SK-N-SH (cell line): ENCODE data around the gene SLC24A5. TPM values are rescaled to one million over a fixed set of nuclear protein-coding genes. Genes with fewer than 3 reads are reported as not detected.

ENCODE experiments used
- CTCF ChIA-PET: fragments of 300-600, 350-600 bp; formaldehyde crosslinking; extraction: SDS; loops from one replicate; lab custom pipeline; 2021; lab: Yijun Ruan, JAX
- POLR2A ChIA-PET: fragments of 350-600 bp; sonication (Branson Sonifier 250); formaldehyde crosslinking; extraction: SDS; loops from one replicate; lab custom pipeline; 2020; ENCODE audit warnings: antibody characterized with exemption, inconsistent platforms; lab: Yijun Ruan, JAX
- DNase-seq: peaks from one replicate; pipeline ENCODE4 v3.0.0; 2012
- H2AFZ ChIP-seq: fragments of 200-600 bp; sonication (generic); 2 replicates; pipeline ENCODE4 v1.8.1; 2016; ENCODE audit warnings: antibody characterized with exemption, mild to moderate bottlenecking, low read depth
- H3F3A ChIP-seq: fragments of 200-600 bp; sonication (generic); replicated peaks from 2 replicates; pipeline ENCODE3; 2016; ENCODE audit warnings: antibody characterized with exemption, mild to moderate bottlenecking; ENCODE audit not compliant: insufficient read depth
- H3K27ac ChIP-seq, 2 experiments: fragments of 200-500 bp in 1 of 2; fragments of 200-600 bp in 1 of 2; sonication (Bioruptor generic) in 1 of 2; sonication (generic), shearing (Covaris generic) in 1 of 2; 2 replicates each; pipeline versions ENCODE4 v1.5.1 to v1.6.1; 2014 to 2016; ENCODE audit warnings: low read depth in 2 of 2, inconsistent platforms in 1 of 2, low read length in 1 of 2, mild to moderate bottlenecking in 1 of 2, mixed read lengths in 1 of 2
- H3K27me3 ChIP-seq: fragments of 200-600 bp; sonication (generic), shearing (Covaris generic); 2 replicates; pipeline ENCODE4 v1.6.1; 2016; ENCODE audit warnings: mixed run types; ENCODE audit not compliant: insufficient read depth
- H3K36me3 ChIP-seq, 2 experiments: fragments of 200-500 bp in 1 of 2; fragments of 200-600 bp in 1 of 2; sonication (Bioruptor generic) in 1 of 2; sonication (generic) in 1 of 2; replicated peaks in 1 of 2; 2 replicates each; pipeline versions ENCODE3 to v1.5.1; 2014 to 2016; ENCODE audit warnings: low read length in 1 of 2, mild to moderate bottlenecking in 1 of 2; ENCODE audit not compliant: insufficient read depth in 2 of 2, control insufficient read depth in 1 of 2
- H3K4me1 ChIP-seq, 2 experiments: fragments of 200-500 bp in 1 of 2; fragments of 200-600 bp in 1 of 2; sonication (Bioruptor generic) in 1 of 2; sonication (generic), shearing (Covaris generic) in 1 of 2; 2 replicates each; pipeline versions ENCODE4 v1.5.1 to v1.6.1; 2014 to 2016; ENCODE audit warnings: low read depth in 1 of 2, low read length in 1 of 2, mixed run types in 1 of 2; ENCODE audit not compliant: insufficient read depth in 2 of 2, control insufficient read depth in 1 of 2
- H3K4me2 ChIP-seq: fragments of 200-600 bp; sonication (generic), shearing (Covaris generic); 2 replicates; pipeline ENCODE4 v1.6.1; 2017; ENCODE audit warnings: mixed run types
- H3K4me3 ChIP-seq, 2 experiments: fragments of 200-500 bp in 1 of 2; fragments of 200-600 bp in 1 of 2; sonication (Bioruptor generic) in 1 of 2; sonication (generic), shearing (Covaris generic) in 1 of 2; 2 replicates each; pipeline versions ENCODE4 v1.5.1 to v1.8.1; 2014 to 2016; ENCODE audit warnings: low read depth in 2 of 2, inconsistent platforms in 1 of 2, low read length in 1 of 2, mild to moderate bottlenecking in 1 of 2, mixed read lengths in 1 of 2, moderate library complexity in 1 of 2
- H3K79me2 ChIP-seq: fragments of 200-600 bp; sonication (generic); 2 replicates; pipeline ENCODE4 v1.8.1; 2017; ENCODE audit warnings: mild to moderate bottlenecking; ENCODE audit not compliant: insufficient read depth
- H3K9ac ChIP-seq: fragments of 200-600 bp; sonication (generic); 2 replicates; pipeline ENCODE4 v1.6.1; 2017; ENCODE audit warnings: mixed run types
- H3K9me2 ChIP-seq: fragments of 200-600 bp; sonication (generic); 2 replicates; pipeline ENCODE4 v1.6.1; 2017; ENCODE audit warnings: mixed run types
- H3K9me3 ChIP-seq: fragments of 200-600 bp; sonication (generic); 2 replicates; pipeline ENCODE4 v1.6.1; 2017; ENCODE audit warnings: mixed run types, mild to moderate bottlenecking, moderate library complexity
- H4K20me1 ChIP-seq: fragments of 200-600 bp; sonication (generic); 2 replicates; pipeline ENCODE4 v1.6.1; 2017; ENCODE audit warnings: mild to moderate bottlenecking, mixed run types; ENCODE audit not compliant: insufficient read depth
- CHD2 ChIP-seq: fragments of 150-350 bp; IDR thresholded peaks from 2 replicates; pipeline ENCODE4 v1.6.1; 2018; ENCODE audit warnings: low read length; ENCODE audit not compliant: partially characterized antibody
- CTCF ChIP-seq: fragments of 200-600 bp; sonication (generic); IDR thresholded peaks from 2 replicates; pipeline ENCODE4 v1.6.1; 2017; ENCODE audit warnings: antibody characterized with exemption, mild to moderate bottlenecking, moderate library complexity
- ELF1 ChIP-seq: IDR thresholded peaks from 2 replicates; pipeline ENCODE4 v1.4.0; 2012
- EP300 ChIP-seq, 2 experiments: IDR thresholded peaks; 2 replicates each; pipeline versions ENCODE4 v1.4.0 to v1.6.1; 2012; ENCODE audit warnings: borderline replicate concordance in 1 of 2, low read depth in 1 of 2, low read length in 1 of 2
- FOXJ3 ChIP-seq: sonication (generic); formaldehyde crosslinking; IDR thresholded peaks from 2 replicates; pipeline ENCODE4 v1.5.1; 2020; ENCODE audit warnings: mild to moderate bottlenecking, missing genetic modification reagents
- IRF3 ChIP-seq: fragments of 150-350 bp; IDR thresholded peaks from 2 replicates; pipeline ENCODE4 v1.6.1; 2016; ENCODE audit warnings: mild to moderate bottlenecking, low read depth, low read length
- JUND ChIP-seq: IDR thresholded peaks from 2 replicates; pipeline ENCODE4 v1.4.0; 2012
- MEF2A ChIP-seq: IDR thresholded peaks from 2 replicates; pipeline ENCODE4 v1.4.0; 2012; ENCODE audit warnings: low read depth, borderline replicate concordance
- MXI1 ChIP-seq: IDR thresholded peaks from 2 replicates; pipeline ENCODE4 v1.6.1; 2012; ENCODE audit warnings: mild to moderate bottlenecking, low read depth, low read length, improper control_type of control experiment
- POLR2AphosphoS5 ChIP-seq: IDR thresholded peaks from 2 replicates; pipeline ENCODE4 v1.6.1; 2012; ENCODE audit warnings: low read depth, low read length
- RAD21 ChIP-seq: IDR thresholded peaks from 2 replicates; pipeline ENCODE4 v1.6.1; 2012; ENCODE audit warnings: mild to moderate bottlenecking, low read length
- RCOR1 ChIP-seq: fragments of 150-350 bp; IDR thresholded peaks from 2 replicates; pipeline ENCODE4 v1.6.1; 2017; ENCODE audit warnings: antibody characterized with exemption, low read length
- RXRA ChIP-seq: IDR thresholded peaks from 2 replicates; pipeline ENCODE4 v1.4.0; 2012; ENCODE audit warnings: low read depth, mild to moderate bottlenecking, borderline replicate concordance
- SIN3A ChIP-seq: IDR thresholded peaks from 2 replicates; pipeline ENCODE4 v1.6.1; 2012; ENCODE audit warnings: low read depth, mild to moderate bottlenecking, low read length, moderate library complexity, borderline replicate concordance
- SMC3 ChIP-seq: IDR thresholded peaks from 2 replicates; pipeline ENCODE4 v1.6.1; 2012; ENCODE audit warnings: low read depth, low read length, improper control_type of control experiment
- TAF1 ChIP-seq: IDR thresholded peaks from 2 replicates; pipeline ENCODE4 v1.6.1; 2012; ENCODE audit warnings: low read depth, mild to moderate bottlenecking, low read length, moderate library complexity, borderline replicate concordance
- YY1 ChIP-seq: IDR thresholded peaks from 2 replicates; pipeline ENCODE4 v1.4.0; 2012; ENCODE audit warnings: low read depth, mild to moderate bottlenecking
- WGBS: methylation state at CpG from one replicate; pipeline ENCODE4 v1.1.6; 2017; ENCODE audit warnings: low lambda C conversion rate; 5-methylcytosine and 5-hydroxymethylcytosine counted together
- polyA plus RNA-seq, 3 experiments: library from polyadenylated mRNA; depleted of rRNA; stranded (reverse); fragments of >200 nt; gene quantifications; 2 replicates each; pipeline ENCODE4 v1.2.3, GENCODE V29; 2012

SLC24A5 gene
- polyA plus RNA-seq, 1 of the 3 experiments (the other 2 are of a cell fraction) = not detected

DNA sequence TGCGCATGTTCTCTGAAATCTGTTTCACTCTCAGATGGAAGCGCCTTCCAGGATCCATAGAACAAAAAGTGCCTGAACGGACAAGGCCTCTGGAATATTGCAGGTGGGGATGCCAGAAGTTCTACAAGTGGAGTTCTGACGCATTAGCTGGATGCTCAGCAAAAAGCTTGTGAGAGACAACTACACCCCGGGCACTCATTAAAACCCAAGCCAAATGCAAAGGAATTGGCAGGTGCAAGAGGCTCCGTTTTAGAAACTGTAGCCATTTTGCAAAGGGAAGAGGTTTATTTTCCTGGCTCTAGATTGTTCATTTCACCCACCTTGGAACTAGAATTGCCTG lies 35.2 kb upstream of the SLC24A5 start (continued):
- TF ChIP-seq IRF3 (no peak), CTCF (no peak), YY1 (no peak), JUND (no peak)

DNA sequence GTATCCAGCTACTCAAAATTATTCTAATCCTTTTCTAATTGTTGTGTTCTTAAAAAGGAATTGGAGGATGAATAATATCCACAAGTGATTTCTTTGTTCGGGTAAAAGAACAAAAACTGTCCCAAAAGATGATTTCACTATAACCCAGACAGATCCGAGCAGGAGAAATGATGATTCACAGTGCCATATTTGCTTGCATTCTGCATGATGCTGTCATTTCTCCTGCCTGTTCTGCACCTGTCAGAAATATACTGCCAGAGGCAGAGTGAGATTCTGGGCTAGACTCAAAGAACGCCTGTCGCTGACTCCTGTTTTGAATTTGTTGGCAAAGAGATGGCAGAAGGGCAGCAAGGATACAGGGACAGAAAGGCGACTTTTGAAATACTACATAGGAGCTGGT lies 34.7 kb upstream of the SLC24A5 start:
- Histone ChIP-seq H3K4me1 (peaks cover 0 to 17% of the 10 kb centered on the region in 2 experiments; a peak in 1 of 4 replicates), H3K9me2 (no peaks in the 10 kb centered on the region), H3K27me3 (no peaks in the 10 kb centered on the region; the same call in 1 of the 2 replicates), H3K27ac (peak overlapping the region in 1 of 2 experiments; percentile 39; a peak in 1 of 4 replicates)
- WGBS = 30% methylated on average over 5 of the region's 5 CpGs
- peak; percentile 44; the same call in 1 of the 2 replicates for TF ChIP-seq RCOR1
- peak in 1 of 2 experiments; percentile 76; a peak in 2 of 4 replicates for TF ChIP-seq EP300 (IDR thresholded peaks at IDR 0.05; ENCODE audit: borderline replicate concordance in 1 of 2, low read depth in 1 of 2, low read length in 1 of 2)
- no peak for TF ChIP-seq RXRA
- peak; percentile 50 for TF ChIP-seq CHD2
- TF ChIP-seq RAD21 = no peak
- 0 out of 2 replicates have a peak, but pooled peaks have one; percentile 39 for TF ChIP-seq MXI1
- TF ChIP-seq FOXJ3 (CRISPR knock-in tag) = no peak
- no peak for TF ChIP-seq MEF2A
- TF ChIP-seq, all 33 proteins: peak for 4
- POLR2A ChIA-PET = no interaction called here
- Histone ChIP-seq H3K79me2 (no peaks in the 10 kb centered on the region; the same call in 1 of the 2 replicates), H2AFZ (no peak overlapping the region), H3K9me3 (no peaks in the 10 kb centered on the region), H3K36me3 (no peaks in the 10 kb centered on the region), H4K20me1 (no peaks in the 10 kb centered on the region), H3K9ac (no peak overlapping the region), H3K4me2 (no peak overlapping the region), H3K4me3 (no peak overlapping the region), H3F3A (no peaks in the 10 kb centered on the region)
- peak; percentile 21 for DNase-seq
- CTCF ChIA-PET = interaction anchor here (0.7 to 3.1 kb wide), 13 partner anchors 16 to 895 kb away, joined by 3 to 29 read pairs (median 4); no protein-coding TSS in a partner anchor

- no peak overlapping the region for H3K4me3 ChIP-seq
- ChIA-PET CTCF (interaction anchor here (0.7 to 2.3 kb wide), 4 partner anchors 27 to 164 kb away, joined by 3 to 6 read pairs (median 3); no protein-coding TSS in a partner anchor), POLR2A (no interaction called here)
- no peak overlapping the region for H3K9ac ChIP-seq
- no peaks in the 10 kb centered on the region for H4K20me1 ChIP-seq
- H3K27me3 ChIP-seq = no peaks in the 10 kb centered on the region; the same call in 1 of the 2 replicates
- DNase-seq = no peak
- H3K9me3 ChIP-seq = no peaks in the 10 kb centered on the region
- H3K79me2 ChIP-seq = no peaks in the 10 kb centered on the region; the same call in 1 of the 2 replicates
- TF ChIP-seq FOXJ3 (CRISPR knock-in tag) (no peak), SMC3 (no peak), SIN3A (no peak), POLR2AphosphoS5 (no peak), TAF1 (no peak), CHD2 (peak; percentile 1), CTCF (no peak), ELF1 (no peak)
- no peak overlapping the region for H2AFZ ChIP-seq
- no peaks in the 10 kb centered on the region for H3K9me2 ChIP-seq
- peak overlapping the region in 1 of 2 experiments; percentile 39; a peak in 1 of 4 replicates for H3K27ac ChIP-seq
- 57% methylated on average over 5 of the region's 5 CpGs for WGBS
- no peaks in the 10 kb centered on the region for H3F3A ChIP-seq
- H3K4me2 ChIP-seq = no peak overlapping the region
- H3K4me1 ChIP-seq = peaks cover 0 to 17% of the 10 kb centered on the region in 2 experiments; a peak in 1 of 4 replicates
- no peaks in the 10 kb centered on the region for H3K36me3 ChIP-seq
Measured at GRCh38 chr15:48086576-48086975, 34.2 kb upstream of the SLC24A5 start.
